SK-N-SH treated with all-trans-retinoic acid at 6 μM for 48 hours (cell line): ENCODE measurements around the gene ADGRB3.
"Not testable (repeated sequence)": the region's sequence is repeated elsewhere in the genome, so short reads cannot be mapped to it uniquely, and the experiment has no call there.

Experiments used
- ATAC-seq: fragments of 200-7000 bp; cut with Tn5 transposase; 3 replicates; pipeline ENCODE4 v1.9.1; 2020; ENCODE audit warnings: mild to moderate bottlenecking, moderate library complexity
- ARNTL ChIP-seq: fragments of 450-650 bp; formaldehyde crosslinking; IDR thresholded peaks from 2 replicates; pipeline ENCODE4 v1.5.0; 2020; ENCODE audit warnings: low read depth, mild to moderate bottlenecking, moderate library complexity, borderline replicate concordance
- BACH2 ChIP-seq: fragments of 250-450 bp; sonication (Bioruptor Pico); IDR thresholded peaks from 2 replicates; pipeline ENCODE4 v1.9.0; 2021; ENCODE audit warnings: mild to moderate bottlenecking, borderline replicate concordance
- CSDC2 ChIP-seq: fragments of 250-450 bp; sonication (Bioruptor Pico); IDR thresholded peaks from 2 replicates; pipeline ENCODE4 v1.5.0; 2020; ENCODE audit warnings: mild to moderate bottlenecking, moderate library complexity
- CSRNP3 ChIP-seq: fragments of 250-450 bp; sonication (Bioruptor Pico); IDR thresholded peaks from 2 replicates; pipeline ENCODE4 v1.5.1; 2021; ENCODE audit warnings: mild to moderate bottlenecking, moderate library complexity
- ISL1 ChIP-seq: fragments of 250-450 bp; sonication (Bioruptor Pico); IDR thresholded peaks from 2 replicates; pipeline ENCODE4 v2.1.2; 2022; ENCODE audit warnings: mild to moderate bottlenecking, moderate library complexity
- OSR1 ChIP-seq: fragments of 250-450 bp; sonication (Bioruptor Pico); IDR thresholded peaks from 2 replicates; pipeline ENCODE4 v1.8.0; 2022; ENCODE audit warnings: moderate library complexity, mild to moderate bottlenecking, inconsistent platforms
- PATZ1 ChIP-seq: fragments of 250-450 bp; sonication (Bioruptor Pico); IDR thresholded peaks from 2 replicates; pipeline ENCODE4 v1.8.0; 2020; ENCODE audit warnings: mild to moderate bottlenecking, moderate library complexity, borderline replicate concordance
- POU6F1 ChIP-seq: fragments of 250-450 bp; sonication (Bioruptor Pico); IDR thresholded peaks from 2 replicates; pipeline ENCODE4 v1.8.0; 2021; ENCODE audit warnings: low read depth, mild to moderate bottlenecking, moderate library complexity, borderline replicate concordance
- PPARA ChIP-seq: fragments of 250-450 bp; sonication (Bioruptor Pico); IDR thresholded peaks from 2 replicates; pipeline ENCODE4 v1.5.0; 2020; ENCODE audit warnings: mild to moderate bottlenecking, borderline replicate concordance
- RARB ChIP-seq: fragments of 250-450 bp; sonication (Bioruptor Pico); IDR thresholded peaks from 2 replicates; pipeline ENCODE4 v1.8.0; 2021; ENCODE audit warnings: mild to moderate bottlenecking, moderate library complexity
- SNAI2 ChIP-seq: fragments of 250-450 bp; sonication (Bioruptor Pico); IDR thresholded peaks from 2 replicates; pipeline ENCODE4 v1.5.0; 2020; ENCODE audit warnings: mild to moderate bottlenecking, moderate library complexity
- TCF4 ChIP-seq: fragments of 250-450 bp; sonication (Bioruptor Pico); IDR thresholded peaks from 2 replicates; pipeline ENCODE4 v1.8.0; 2021; ENCODE audit warnings: mild to moderate bottlenecking, moderate library complexity, borderline replicate concordance
- TOX ChIP-seq: fragments of 250-450 bp; sonication (Bioruptor Pico); IDR thresholded peaks from 2 replicates; pipeline ENCODE4 v1.8.0; 2021; ENCODE audit warnings: mild to moderate bottlenecking, moderate library complexity, borderline replicate concordance
- TSHZ2 ChIP-seq: fragments of 250-450 bp; sonication (Bioruptor Pico); IDR thresholded peaks from 2 replicates; pipeline ENCODE4 v1.5.0; 2020; ENCODE audit warnings: mild to moderate bottlenecking, moderate library complexity
- ZC3H10 ChIP-seq: fragments of 250-450 bp; sonication (Bioruptor Pico); IDR thresholded peaks from 2 replicates; pipeline ENCODE4 v1.5.1; 2021; ENCODE audit warnings: mild to moderate bottlenecking, moderate library complexity
- ZFP30 ChIP-seq: fragments of 450-650 bp; formaldehyde crosslinking; IDR thresholded peaks from 2 replicates; pipeline ENCODE4 v1.5.0; 2022; ENCODE audit warnings: mild to moderate bottlenecking, moderate library complexity
- ZNF70 ChIP-seq: fragments of 450-650 bp; formaldehyde crosslinking; IDR thresholded peaks from 2 replicates; pipeline ENCODE4 v1.5.0; 2020; ENCODE audit warnings: mild to moderate bottlenecking, moderate library complexity
- ZNF8 ChIP-seq: fragments of 450-650 bp; formaldehyde crosslinking; IDR thresholded peaks from 2 replicates; pipeline ENCODE4 v1.5.0; 2020; ENCODE audit warnings: mild to moderate bottlenecking, moderate library complexity
- TF ChIP-seq, protein P1 (sequence below): fragments of 250-450 bp; sonication (Bioruptor Pico); IDR thresholded peaks from 2 replicates; pipeline ENCODE4 v1.5.1; 2020; ENCODE audit warnings: low read depth, mild to moderate bottlenecking, moderate library complexity

ADGRB3 gene

GRCh38 chr6:68743099-68743498 lies 108.0 kb downstream of the ADGRB3 start:
- ATAC-seq: no peak
- peak; percentile 44; the same call in 1 of the 2 replicates for TF ChIP-seq ISL1
- no peak for TF ChIP-seq OSR1

DNA sequence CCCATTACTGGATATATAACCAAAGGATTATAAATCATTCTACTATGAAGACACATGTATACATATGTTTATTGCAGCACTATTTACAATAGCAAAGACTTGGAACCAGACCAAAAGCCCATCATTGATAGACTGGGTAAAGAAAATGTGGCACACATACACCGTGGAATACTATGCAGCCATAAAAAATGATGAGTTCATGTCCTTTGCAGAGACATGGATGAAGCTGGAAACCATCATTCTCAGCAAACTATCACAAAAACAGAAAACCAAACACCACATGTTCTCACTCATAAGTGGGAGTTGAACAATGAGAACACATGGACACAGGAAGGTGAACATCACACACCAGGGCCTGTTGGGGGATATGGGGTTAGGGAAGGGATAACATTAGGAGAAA lies 109.3 kb downstream of the ADGRB3 start:
- ATAC-seq: not testable (repeated sequence)

DNA sequence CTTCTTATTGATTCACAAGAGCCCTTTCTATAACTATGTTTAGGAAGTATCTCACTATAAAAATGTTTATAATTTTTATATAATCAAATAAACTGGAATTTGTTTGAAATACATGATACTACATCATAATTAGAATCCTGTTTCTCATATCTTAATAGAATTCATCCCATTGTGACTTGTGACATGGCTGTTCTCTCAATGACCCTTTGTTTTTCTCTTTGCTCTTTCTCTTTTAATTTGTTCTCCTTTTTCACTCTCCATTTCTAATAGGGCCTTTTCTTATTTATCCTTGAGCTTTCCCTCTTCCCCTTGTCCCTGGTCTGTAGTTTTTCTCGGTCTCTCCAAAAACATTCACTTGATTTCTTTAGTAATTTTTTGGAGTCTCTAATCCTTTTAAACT lies 111.3 kb downstream of the ADGRB3 start:
- no peak for TF ChIP-seq PPARA (CRISPR knock-in tag)
- TF ChIP-seq TCF4 (CRISPR knock-in tag): no peak
- no peak for TF ChIP-seq CSDC2
- no peak for TF ChIP-seq RARB (CRISPR knock-in tag)
- TF ChIP-seq ZFP30: no peak
- TF ChIP-seq TSHZ2 (CRISPR knock-in tag): no peak
- TF ChIP-seq ZC3H10 (CRISPR knock-in tag): no peak
- TF ChIP-seq, all 23 proteins: peak for 0
- no peak for ATAC-seq

- no peak for ATAC-seq
- TF ChIP-seq ZFP30: no peak
- no peak for TF ChIP-seq TCF4 (CRISPR knock-in tag)
- no peak for TF ChIP-seq RARB (CRISPR knock-in tag)
- no peak for TF ChIP-seq ZNF8
- no peak for TF ChIP-seq TSHZ2 (CRISPR knock-in tag)
- TF ChIP-seq CSDC2: no peak
- TF ChIP-seq ARNTL (CRISPR knock-in tag): no peak
- TF ChIP-seq SNAI2 (CRISPR knock-in tag): no peak
- TF ChIP-seq, protein P1, sequence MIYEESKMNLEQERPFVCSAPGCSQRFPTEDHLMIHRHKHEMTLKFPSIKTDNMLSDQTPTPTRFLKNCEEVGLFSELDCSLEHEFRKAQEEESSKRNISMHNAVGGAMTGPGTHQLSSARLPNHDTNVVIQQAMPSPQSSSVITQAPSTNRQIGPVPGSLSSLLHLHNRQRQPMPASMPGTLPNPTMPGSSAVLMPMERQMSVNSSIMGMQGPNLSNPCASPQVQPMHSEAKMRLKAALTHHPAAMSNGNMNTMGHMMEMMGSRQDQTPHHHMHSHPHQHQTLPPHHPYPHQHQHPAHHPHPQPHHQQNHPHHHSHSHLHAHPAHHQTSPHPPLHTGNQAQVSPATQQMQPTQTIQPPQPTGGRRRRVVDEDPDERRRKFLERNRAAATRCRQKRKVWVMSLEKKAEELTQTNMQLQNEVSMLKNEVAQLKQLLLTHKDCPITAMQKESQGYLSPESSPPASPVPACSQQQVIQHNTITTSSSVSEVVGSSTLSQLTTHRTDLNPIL (CRISPR knock-in tag): no peak
- no peak for TF ChIP-seq BACH2 (CRISPR knock-in tag)
- TF ChIP-seq PATZ1 (CRISPR knock-in tag): no peak
- TF ChIP-seq CSRNP3 (CRISPR knock-in tag): no peak
- TF ChIP-seq OSR1: no peak
- TF ChIP-seq POU6F1: no peak
- no peak for TF ChIP-seq ISL1
- TF ChIP-seq ZNF70 (CRISPR knock-in tag): no peak
- TF ChIP-seq PPARA (CRISPR knock-in tag): no peak
- TF ChIP-seq ZC3H10 (CRISPR knock-in tag): no peak
- TF ChIP-seq TOX (CRISPR knock-in tag): no peak
These were observed 112.2 kb downstream of the ADGRB3 start for GRCh38 chr6:68747110-68747790.

DNA sequence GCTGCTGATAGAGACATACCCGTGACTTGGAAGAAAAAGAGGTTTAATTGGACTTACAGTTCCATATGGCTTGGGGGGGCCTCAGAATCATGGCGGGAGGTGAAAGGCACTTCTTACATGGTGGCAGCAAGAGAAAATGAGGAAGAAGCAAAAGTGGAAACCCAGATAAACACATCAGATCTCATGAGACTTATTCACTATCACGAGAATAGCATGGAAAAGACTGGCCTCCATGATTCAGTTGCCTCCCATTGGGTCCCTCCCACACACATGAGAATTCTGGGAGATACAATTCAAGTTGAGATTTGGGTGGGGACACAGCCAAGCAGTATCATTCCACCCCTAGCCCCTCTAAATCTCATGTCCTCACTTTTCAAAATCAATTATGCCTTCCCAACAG lies 112.8 kb downstream of the ADGRB3 start:
- ATAC-seq: not testable (repeated sequence)
